DND-41 (cell line): ENCODE measurements around the gene SMARCA4.

Experiments used
- ATAC-seq: fragments of 200-7000 bp; cut with Tn5 transposase; 3 replicates; pipeline ENCODE4 v1.9.1; 2021; ENCODE audit warnings: low read depth; ENCODE audit not compliant: insufficient read depth
- DNase-seq: peaks from one replicate; pipeline ENCODE4 v3.0.0-alpha.2; 2020
- H2AFZ ChIP-seq: 2 replicates; pipeline ENCODE4 v1.6.0; 2012; ENCODE audit warnings: low read depth, low read length
- H3K27ac ChIP-seq: 2 replicates; pipeline ENCODE4 v1.5.1; 2012; ENCODE audit warnings: low read length, inconsistent platforms
- H3K27me3 ChIP-seq: fragments of 200-600 bp; sonication (generic); 2 replicates; pipeline ENCODE4 v1.6.0; 2012; ENCODE audit warnings: low read length, mild to moderate bottlenecking, inconsistent platforms; ENCODE audit not compliant: insufficient read depth, poor library complexity
- H3K36me3 ChIP-seq: 2 replicates; pipeline ENCODE4 v1.5.1; 2012; ENCODE audit warnings: low read length, inconsistent platforms; ENCODE audit not compliant: insufficient read depth
- H3K4me1 ChIP-seq: 2 replicates; pipeline ENCODE4 v1.5.1; 2012; ENCODE audit warnings: mild to moderate bottlenecking, low read length; ENCODE audit not compliant: insufficient read depth
- H3K4me2 ChIP-seq: 2 replicates; pipeline ENCODE4 v1.6.0; 2012; ENCODE audit warnings: mild to moderate bottlenecking, moderate library complexity, low read length, inconsistent platforms; ENCODE audit not compliant: insufficient read depth
- H3K4me3 ChIP-seq, 2 experiments: fragments of 200-600 bp in 1 of 2; shearing (Covaris generic) in 1 of 2; 2 replicates each; pipeline ENCODE4 v1.5.1; 2012 to 2016; ENCODE audit warnings: inconsistent platforms in 2 of 2, low read length in 2 of 2, mild to moderate bottlenecking in 2 of 2, low read depth in 1 of 2, moderate library complexity in 1 of 2
- H3K79me2 ChIP-seq: 2 replicates; pipeline ENCODE4 v1.6.0; 2012; ENCODE audit warnings: low read length, inconsistent platforms; ENCODE audit not compliant: insufficient read depth
- H3K9ac ChIP-seq: 2 replicates; pipeline ENCODE4 v1.6.0; 2012; ENCODE audit warnings: low read depth, mild to moderate bottlenecking, inconsistent platforms, low read length, moderate library complexity
- H3K9me3 ChIP-seq: 2 replicates; pipeline ENCODE4 v1.5.1; 2012; ENCODE audit warnings: low read length, moderate library complexity, mild to moderate bottlenecking, inconsistent platforms; ENCODE audit not compliant: insufficient read depth, severe bottlenecking
- H4K20me1 ChIP-seq: 2 replicates; pipeline ENCODE4 v1.6.0; 2012; ENCODE audit warnings: low read length; ENCODE audit not compliant: insufficient read depth
- EZH2 ChIP-seq: IDR thresholded peaks from 3 replicates; pipeline ENCODE4 v1.6.1; 2012; ENCODE audit warnings: borderline replicate concordance, low read depth, mild to moderate bottlenecking, moderate library complexity, low read length, inconsistent platforms; ENCODE audit not compliant: severe bottlenecking
- TF ChIP-seq, protein P1 (sequence below): IDR thresholded peaks from 2 replicates; pipeline ENCODE4 v1.5.1; 2012; ENCODE audit warnings: borderline replicate concordance, low read length, moderate library complexity, mild to moderate bottlenecking; ENCODE audit not compliant: poor library complexity, severe bottlenecking; ENCODE audit errors: extremely low read depth

Gene SMARCA4

DNA sequence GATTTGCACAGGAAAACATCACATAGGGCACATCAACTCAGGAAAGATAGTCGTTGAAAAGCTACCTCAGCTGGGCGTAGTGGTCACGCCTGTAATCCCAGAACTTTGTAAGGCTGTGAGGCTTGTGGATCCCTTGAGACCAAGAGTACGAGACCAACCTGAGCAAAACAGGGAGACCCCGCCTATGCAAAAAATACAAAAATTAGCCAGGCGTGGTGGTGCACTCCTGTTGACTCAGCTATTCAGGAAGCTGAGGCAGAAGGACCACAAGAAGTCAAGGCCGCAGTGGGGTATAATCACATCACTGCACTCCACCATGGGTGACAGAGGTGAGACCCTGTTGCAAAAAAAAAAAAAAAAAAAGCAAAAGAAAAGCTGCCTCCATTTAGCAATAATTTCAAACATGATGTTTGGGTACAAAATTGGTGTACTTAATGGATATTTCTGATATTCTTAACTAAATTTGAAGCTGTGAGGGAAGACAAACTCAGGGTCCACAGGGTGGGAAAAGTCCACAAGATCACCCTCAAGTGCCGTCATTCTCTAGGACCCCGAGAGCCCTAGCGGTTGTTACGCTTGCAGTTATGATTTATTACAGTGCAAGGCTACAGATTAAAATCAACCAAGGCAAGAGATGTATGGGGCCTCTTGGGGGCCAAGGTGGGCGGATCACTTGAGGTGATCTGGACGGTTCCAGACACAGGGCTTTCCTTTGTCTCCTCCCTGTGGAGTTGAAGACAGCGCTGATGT is 86.0 kb downstream of the SMARCA4 start:
- Histone ChIP-seq H3K36me3 (peaks cover 80% of the 10 kb centered on the region), H3K4me3 (no peak overlapping the region), H3K79me2 (no peaks in the 10 kb centered on the region), H3K27ac (no peak overlapping the region), H2AFZ (no peak overlapping the region), H3K9ac (no peak overlapping the region), H3K4me2 (no peak overlapping the region), H4K20me1 (peaks cover 17% of the 10 kb centered on the region), H3K27me3 (no peaks in the 10 kb centered on the region), H3K4me1 (no peaks in the 10 kb centered on the region), H3K9me3 (no peaks in the 10 kb centered on the region)
- DNase-seq, result no peak
- ATAC-seq, result no peak
- TF ChIP-seq, protein P1, sequence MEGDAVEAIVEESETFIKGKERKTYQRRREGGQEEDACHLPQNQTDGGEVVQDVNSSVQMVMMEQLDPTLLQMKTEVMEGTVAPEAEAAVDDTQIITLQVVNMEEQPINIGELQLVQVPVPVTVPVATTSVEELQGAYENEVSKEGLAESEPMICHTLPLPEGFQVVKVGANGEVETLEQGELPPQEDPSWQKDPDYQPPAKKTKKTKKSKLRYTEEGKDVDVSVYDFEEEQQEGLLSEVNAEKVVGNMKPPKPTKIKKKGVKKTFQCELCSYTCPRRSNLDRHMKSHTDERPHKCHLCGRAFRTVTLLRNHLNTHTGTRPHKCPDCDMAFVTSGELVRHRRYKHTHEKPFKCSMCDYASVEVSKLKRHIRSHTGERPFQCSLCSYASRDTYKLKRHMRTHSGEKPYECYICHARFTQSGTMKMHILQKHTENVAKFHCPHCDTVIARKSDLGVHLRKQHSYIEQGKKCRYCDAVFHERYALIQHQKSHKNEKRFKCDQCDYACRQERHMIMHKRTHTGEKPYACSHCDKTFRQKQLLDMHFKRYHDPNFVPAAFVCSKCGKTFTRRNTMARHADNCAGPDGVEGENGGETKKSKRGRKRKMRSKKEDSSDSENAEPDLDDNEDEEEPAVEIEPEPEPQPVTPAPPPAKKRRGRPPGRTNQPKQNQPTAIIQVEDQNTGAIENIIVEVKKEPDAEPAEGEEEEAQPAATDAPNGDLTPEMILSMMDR, result no peak
- TF ChIP-seq EZH2, result no peak

DNA sequence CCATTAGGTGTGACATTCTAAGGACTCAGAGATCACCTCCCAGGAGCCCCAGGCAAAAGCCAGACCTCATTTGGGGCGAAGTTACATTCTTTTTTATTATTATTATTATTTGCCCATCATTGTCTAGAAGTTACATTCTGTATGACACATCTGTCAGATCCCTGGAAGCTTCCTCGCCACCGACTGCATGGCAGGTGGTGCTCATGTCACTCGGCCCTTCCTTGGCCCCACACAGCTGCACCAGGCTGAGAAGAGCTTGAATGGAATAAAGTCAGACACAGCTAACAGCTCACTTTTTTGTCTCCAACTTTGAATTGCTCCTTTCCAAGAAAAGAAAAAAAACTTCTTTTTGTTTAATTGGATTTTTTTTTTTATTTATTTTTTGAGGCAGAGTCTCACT is 87.0 kb downstream of the SMARCA4 start:
- DNase-seq (no peak), ATAC-seq (no peak)
- Histone ChIP-seq H2AFZ (no peak overlapping the region), H3K27me3 (no peaks in the 10 kb centered on the region), H3K9ac (no peak overlapping the region), H3K9me3 (no peaks in the 10 kb centered on the region), H4K20me1 (peaks cover 19% of the 10 kb centered on the region), H3K27ac (no peak overlapping the region), H3K4me1 (no peaks in the 10 kb centered on the region), H3K36me3 (peaks cover 80% of the 10 kb centered on the region), H3K4me3 (no peak overlapping the region), H3K79me2 (0 out of 2 replicates have a peak, but pooled peaks cover 3% of the 10 kb centered on the region), H3K4me2 (no peak overlapping the region)
- TF ChIP-seq, protein P1, result no peak
- TF ChIP-seq EZH2, result no peak

DNA sequence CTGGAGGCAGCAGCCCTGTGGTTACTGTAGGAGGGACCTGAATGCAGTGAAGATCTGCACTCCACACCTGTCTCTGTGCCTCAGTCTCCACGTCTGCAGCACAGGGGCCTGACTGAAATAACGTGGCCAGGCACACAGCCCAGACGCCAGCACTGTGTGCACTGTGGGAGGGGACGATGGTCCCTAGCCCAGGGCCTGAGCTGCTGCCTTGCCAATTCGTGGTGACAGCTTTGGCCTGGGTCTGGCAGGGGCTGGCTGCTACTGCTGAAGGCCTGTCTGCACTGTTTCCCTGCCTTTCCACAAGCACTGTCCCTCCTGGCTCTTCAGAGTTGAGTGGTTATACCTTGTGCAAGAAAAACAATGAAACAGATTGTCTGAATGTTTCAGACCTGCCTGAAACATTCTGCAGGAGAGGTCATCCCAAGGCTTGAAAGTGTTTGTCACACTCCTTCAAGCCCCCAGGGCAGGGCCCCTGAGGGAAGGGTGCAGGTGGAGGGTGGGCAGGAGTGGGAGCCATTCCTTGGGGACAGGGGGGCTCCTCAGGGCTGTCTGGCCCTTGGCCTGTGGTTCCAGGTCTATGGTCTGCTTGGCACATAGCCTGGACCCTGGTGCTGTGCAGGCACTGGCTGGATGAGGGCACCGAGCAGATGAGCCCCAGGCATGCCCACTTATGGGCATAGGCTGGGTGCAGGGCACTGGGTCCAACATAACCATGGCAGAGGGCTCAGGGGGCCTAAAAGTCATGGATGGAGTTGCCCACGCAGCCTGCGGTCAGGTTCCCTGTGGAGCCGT is 89.7 kb downstream of the SMARCA4 start:
- no peak overlapping the region for H3K9ac ChIP-seq
- H3K9me3 ChIP-seq, result no peaks in the 10 kb centered on the region
- no peak overlapping the region for H2AFZ ChIP-seq
- TF ChIP-seq, protein P1, result no peak
- no peak for TF ChIP-seq EZH2
- H4K20me1 ChIP-seq, result peaks cover 24% of the 10 kb centered on the region
- H3K36me3 ChIP-seq, result peaks cover 83% of the 10 kb centered on the region
- no peaks in the 10 kb centered on the region for H3K27me3 ChIP-seq
- 0 out of 2 replicates have a peak, but pooled peaks cover 3% of the 10 kb centered on the region for H3K79me2 ChIP-seq
- no peak for DNase-seq
- no peak overlapping the region for H3K27ac ChIP-seq
- ATAC-seq, result no peak
- no peak overlapping the region for H3K4me3 ChIP-seq
- H3K4me1 ChIP-seq, result no peaks in the 10 kb centered on the region
- no peak overlapping the region for H3K4me2 ChIP-seq
